DND-41 (cell line): ENCODE results near the gene USP50.

Experiments used
- EZH2 ChIP-seq: IDR thresholded peaks from 3 replicates; pipeline ENCODE4 v1.6.1; 2012; ENCODE audit warnings: borderline replicate concordance, low read depth, mild to moderate bottlenecking, moderate library complexity, low read length, inconsistent platforms; ENCODE audit not compliant: severe bottlenecking
- TF ChIP-seq, protein P1 (sequence below): IDR thresholded peaks from 2 replicates; pipeline ENCODE4 v1.5.1; 2012; ENCODE audit warnings: borderline replicate concordance, low read length, moderate library complexity, mild to moderate bottlenecking; ENCODE audit not compliant: poor library complexity, severe bottlenecking; ENCODE audit errors: extremely low read depth

- TF ChIP-seq, protein P1, sequence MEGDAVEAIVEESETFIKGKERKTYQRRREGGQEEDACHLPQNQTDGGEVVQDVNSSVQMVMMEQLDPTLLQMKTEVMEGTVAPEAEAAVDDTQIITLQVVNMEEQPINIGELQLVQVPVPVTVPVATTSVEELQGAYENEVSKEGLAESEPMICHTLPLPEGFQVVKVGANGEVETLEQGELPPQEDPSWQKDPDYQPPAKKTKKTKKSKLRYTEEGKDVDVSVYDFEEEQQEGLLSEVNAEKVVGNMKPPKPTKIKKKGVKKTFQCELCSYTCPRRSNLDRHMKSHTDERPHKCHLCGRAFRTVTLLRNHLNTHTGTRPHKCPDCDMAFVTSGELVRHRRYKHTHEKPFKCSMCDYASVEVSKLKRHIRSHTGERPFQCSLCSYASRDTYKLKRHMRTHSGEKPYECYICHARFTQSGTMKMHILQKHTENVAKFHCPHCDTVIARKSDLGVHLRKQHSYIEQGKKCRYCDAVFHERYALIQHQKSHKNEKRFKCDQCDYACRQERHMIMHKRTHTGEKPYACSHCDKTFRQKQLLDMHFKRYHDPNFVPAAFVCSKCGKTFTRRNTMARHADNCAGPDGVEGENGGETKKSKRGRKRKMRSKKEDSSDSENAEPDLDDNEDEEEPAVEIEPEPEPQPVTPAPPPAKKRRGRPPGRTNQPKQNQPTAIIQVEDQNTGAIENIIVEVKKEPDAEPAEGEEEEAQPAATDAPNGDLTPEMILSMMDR: no peak
- TF ChIP-seq EZH2: no peak
These were observed 43.8 kb upstream of the USP50 start for GRCh38 chr15:50590288-50590687.
